ENCODE results near the gene ARRDC5.

DNA sequence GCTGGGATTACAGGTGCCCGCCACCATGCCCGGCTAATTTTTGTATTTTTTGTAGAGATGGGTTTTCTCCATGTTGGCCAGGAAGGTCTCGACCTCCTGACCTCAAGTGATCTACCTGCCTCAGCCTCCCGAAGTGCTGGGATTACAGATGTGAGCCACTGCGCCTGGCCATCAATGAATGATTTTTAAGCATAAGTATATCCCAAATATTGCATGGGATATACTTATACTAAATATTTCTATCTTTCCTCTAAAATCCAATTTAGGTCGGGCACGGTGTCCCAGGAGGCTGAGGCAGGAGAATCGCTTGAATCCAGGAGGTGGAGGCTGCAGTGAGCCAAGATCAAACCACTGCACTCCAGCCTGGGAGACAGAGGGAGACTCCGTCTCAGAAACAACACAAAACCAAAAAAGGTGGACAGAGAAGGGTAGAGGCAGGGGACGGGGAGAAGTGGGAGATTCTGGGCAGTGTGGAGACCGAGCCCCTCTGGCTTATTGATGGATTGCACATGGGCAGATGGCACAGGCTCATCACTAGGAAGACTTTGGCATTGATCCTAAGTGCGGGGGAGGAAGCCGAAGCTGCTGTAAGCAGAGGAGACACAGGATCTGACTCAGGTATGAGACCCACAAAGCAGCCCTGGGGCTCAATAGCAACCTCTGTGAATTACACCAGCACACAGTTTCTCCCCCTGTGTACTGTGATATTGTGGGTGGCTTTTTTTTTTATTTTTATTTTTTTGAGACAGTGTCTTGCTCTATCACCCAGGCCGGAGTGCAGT is 13.5 kb downstream of the ARRDC5 start:
- TF ChIP-seq POLR2AphosphoS5 (IDR thresholded peaks at IDR 0.05; ENCODE audit: insufficient read depth, low read depth, low read length) (no peak), POLR2A (IDR thresholded peaks at IDR 0.05; ENCODE audit: low read depth, low read length) (no peak), JUN (IDR thresholded peaks at IDR 0.05; ENCODE audit: borderline replicate concordance, insufficient read depth, insufficient read length, low read depth) (no peak)
